Muscle layer of colon (tissue), 2 donors: ENCODE measurements around the gene ZNF660.
"Not testable (repeated sequence)": the region's sequence is repeated elsewhere in the genome, so short reads cannot be mapped to it uniquely, and the experiment has no call there.

Experiments used
- H3K27ac ChIP-seq: one replicate; pipeline ENCODE4 v1.7.0; 2013; ENCODE audit warnings: low read depth, mild to moderate bottlenecking, low read length, moderate library complexity
- H3K27me3 ChIP-seq, 2 donors: one replicate each; pipeline ENCODE4 v1.7.0; 2013; ENCODE audit warnings: low read length in 2 of 2, mild to moderate bottlenecking in 2 of 2; ENCODE audit not compliant: insufficient read depth in 2 of 2, control insufficient read depth in 1 of 2
- H3K36me3 ChIP-seq: one replicate; pipeline ENCODE4 v1.7.0; 2013; ENCODE audit warnings: mild to moderate bottlenecking, low read length; ENCODE audit not compliant: insufficient read depth
- H3K4me1 ChIP-seq: one replicate; pipeline ENCODE4 v1.7.0; 2013; ENCODE audit warnings: mild to moderate bottlenecking, low read length; ENCODE audit not compliant: insufficient read depth
- H3K4me3 ChIP-seq, 2 donors: one replicate each; pipeline ENCODE4 v1.7.0; 2013; ENCODE audit warnings: low read length in 2 of 2, low read depth in 1 of 2, mild to moderate bottlenecking in 1 of 2, moderate library complexity in 1 of 2
- H3K9ac ChIP-seq: one replicate; pipeline ENCODE4 v1.7.0; 2013; ENCODE audit warnings: low read length
- H3K9me3 ChIP-seq: one replicate; pipeline ENCODE4 v1.7.0; 2013; ENCODE audit warnings: mild to moderate bottlenecking, low read length
- donor health status: abdominal sarcoma.
- donor health status: Adenocarcinoma of cecum.

ZNF660 gene

DNA sequence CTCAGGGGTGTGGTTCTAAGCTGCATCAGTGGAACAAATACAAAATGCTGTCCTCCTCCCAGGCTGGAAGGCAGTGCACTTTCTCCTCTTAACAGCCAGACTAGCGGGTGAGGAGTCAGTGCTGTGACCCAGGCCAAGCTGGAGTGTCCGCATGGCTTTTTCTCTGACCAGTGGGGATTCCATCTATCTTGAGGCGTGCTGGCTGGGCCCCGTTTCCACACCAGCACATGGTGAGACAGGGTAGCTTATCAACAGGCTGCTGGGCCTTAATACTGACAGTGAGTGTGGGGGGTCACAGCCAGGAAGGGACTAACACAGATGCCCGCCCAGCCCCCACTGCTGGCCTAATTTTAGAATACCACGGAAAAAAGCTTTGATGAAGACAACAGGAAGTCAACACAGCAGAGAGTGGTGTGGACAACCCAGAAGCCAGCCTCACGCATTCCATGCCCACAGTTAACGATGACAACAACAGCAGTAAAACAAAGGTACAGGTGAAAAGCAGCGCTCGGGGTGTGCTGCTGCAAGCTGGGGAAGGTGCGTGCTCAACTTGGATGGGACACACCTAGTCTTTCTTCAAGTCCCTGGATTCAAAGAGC is 7.3 kb upstream of the ZNF660 start:
- not testable (repeated sequence) for H3K9me3 ChIP-seq, H3K9ac ChIP-seq, H3K36me3 ChIP-seq, H3K27me3 ChIP-seq, H3K27ac ChIP-seq, H3K4me1 ChIP-seq, H3K4me3 ChIP-seq

DNA sequence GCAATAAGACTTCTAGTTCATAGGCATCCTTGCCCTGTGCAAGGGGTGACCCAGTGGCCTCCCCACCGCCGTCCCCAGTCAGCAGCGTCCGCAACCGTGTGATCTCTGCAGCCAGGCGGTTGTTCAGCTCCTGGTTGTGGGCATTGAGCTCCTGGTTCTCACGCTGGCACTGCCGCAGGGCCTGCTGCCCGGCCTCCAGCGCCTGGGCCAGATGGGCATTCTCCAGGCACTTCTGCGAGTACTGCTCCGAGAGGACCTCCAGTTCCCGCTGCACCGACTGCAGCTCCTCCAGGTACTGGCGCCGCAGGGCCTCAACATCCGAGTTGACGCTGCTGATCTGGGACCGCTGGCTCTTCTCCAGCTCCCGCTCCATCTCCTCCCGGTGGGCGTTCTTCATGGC is 6.4 kb upstream of the ZNF660 start:
- H3K36me3 ChIP-seq, H3K27ac ChIP-seq, H3K9me3 ChIP-seq, H3K4me1 ChIP-seq, H3K9ac ChIP-seq, H3K4me3 ChIP-seq, H3K27me3 ChIP-seq: not testable (repeated sequence)

DNA sequence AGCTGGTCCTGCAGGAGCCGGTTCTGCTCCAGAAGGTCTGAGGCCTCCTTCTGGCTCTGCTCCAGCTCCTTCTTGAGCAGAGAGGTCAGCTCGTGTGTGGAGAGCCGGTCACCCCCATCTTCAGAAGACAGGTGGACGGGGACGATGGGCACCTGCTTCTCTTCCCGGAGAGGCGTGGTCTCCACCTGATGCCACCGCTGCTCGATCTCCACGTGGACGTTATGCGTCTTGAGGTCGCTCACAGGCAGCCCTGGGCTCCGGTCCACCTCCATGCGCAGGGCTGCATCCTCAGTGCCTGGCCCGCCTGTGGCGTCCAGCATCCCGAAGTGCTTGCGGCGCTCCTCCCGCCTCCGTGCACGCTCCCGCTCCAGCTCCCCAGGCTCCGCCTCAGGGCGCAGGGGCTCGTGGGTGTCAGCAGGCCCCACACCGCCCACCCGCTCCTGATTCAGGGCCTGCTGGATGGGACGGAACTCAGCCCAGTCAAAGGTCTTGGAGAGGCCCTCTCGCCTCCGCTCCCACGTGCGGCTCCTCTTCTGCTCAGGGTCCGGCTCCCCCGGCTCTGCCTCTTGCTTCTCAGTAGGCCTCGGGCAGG is 5.7 kb upstream of the ZNF660 start:
- not testable (repeated sequence) for H3K27ac ChIP-seq, H3K36me3 ChIP-seq, H3K9me3 ChIP-seq, H3K4me1 ChIP-seq, H3K9ac ChIP-seq, H3K4me3 ChIP-seq, H3K27me3 ChIP-seq

DNA sequence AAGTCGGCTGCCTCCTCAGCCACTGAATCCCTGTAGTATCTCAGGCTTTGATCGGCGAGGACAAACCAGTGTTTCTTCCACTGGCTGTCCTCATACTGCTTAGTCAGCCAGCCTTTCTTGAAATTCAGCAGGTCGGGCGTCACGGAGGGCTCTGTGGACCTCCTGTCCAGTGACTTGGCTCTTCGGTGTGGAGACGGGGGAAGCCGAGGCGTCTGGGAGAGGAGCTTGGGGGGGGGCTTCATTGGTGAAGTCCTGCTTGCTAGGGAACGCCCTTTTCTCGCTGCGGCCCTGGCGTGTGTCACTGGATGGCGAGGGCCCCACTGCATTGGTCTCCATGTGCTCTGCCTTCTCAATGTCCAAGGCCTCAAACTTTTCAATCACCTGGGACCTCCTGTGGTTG is 5.0 kb upstream of the ZNF660 start:
- H3K27me3 ChIP-seq, H3K9ac ChIP-seq, H3K4me3 ChIP-seq: not testable (repeated sequence)

DNA sequence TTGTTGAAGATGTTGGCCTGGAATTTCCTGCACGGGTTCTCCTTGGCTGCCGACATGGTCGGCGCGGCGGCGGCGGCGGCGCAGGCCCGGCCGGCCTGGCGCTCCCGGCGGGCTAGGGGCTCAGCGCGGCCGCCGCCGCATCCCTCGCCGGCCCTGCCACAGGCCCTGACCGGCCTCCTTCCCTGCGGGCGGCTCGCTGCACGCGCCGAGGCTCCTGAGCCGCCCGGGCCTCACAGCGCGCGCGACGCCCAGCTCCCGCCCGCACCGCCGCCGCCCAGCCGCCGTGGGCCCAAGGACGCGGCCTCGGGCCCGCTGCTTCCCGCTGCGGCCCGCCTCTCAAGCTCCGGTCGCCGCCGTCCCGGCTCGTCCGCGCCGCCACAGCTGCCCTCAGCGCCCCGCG is 3.8 kb upstream of the ZNF660 start:
- H3K9me3 ChIP-seq, H3K27me3 ChIP-seq, H3K4me3 ChIP-seq, H3K27ac ChIP-seq, H3K9ac ChIP-seq, H3K36me3 ChIP-seq: not testable (repeated sequence)
- H3K4me1 ChIP-seq, result peaks cover 15% of the 10 kb centered on the region

More for the DNA sequence above, 5.0 kb upstream of the ZNF660 start:
- H3K36me3 ChIP-seq, H3K4me1 ChIP-seq, H3K9me3 ChIP-seq, H3K27ac ChIP-seq: not testable (repeated sequence)

DNA sequence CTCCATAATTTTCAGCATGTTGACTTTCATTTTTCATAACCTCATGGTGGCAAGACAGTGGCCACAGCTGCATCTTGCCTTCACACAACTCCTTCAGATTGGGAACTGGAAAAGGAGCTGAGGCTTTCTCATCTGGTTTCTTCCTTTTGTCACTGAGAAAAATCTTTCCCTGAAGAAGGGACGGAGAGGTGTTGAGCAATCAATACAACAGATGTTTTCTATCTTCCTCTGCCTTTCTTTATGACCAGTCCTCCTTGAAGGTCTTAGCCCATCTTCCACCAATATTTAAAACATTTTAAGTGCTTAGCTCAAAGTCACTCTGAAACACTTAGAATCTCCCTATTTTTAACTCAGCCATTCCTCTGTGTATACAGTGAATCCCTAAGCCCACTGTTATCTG is 11.9 kb downstream of the ZNF660 start:
- peaks cover 16% of the 10 kb centered on the region for H3K36me3 ChIP-seq

DNA sequence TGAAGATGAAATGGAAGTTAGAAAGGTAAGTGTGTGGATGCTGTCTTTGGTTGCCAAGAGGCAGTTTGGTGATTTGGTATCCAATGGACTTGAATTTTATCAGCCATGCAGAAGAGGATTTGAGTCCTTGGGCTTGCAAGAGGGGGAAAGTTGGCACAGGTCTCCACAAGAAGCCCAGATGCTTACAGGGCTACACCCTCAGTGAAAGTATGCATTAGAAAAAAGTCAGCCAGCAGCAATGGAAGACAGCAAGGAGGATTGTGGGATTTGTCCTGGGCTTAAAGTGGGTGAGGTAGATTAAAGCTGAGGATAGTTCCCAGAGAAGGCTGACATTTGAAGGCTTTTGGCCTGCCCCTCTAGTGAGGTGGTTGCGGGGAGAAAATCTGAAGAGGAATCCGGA is 17.0 kb downstream of the ZNF660 start:
- H3K4me3 ChIP-seq, result no peak overlapping the region
- peaks cover 5% of the 10 kb centered on the region for H3K9me3 ChIP-seq
- H3K36me3 ChIP-seq, result no peaks in the 10 kb centered on the region
- H3K27ac ChIP-seq, result no peak overlapping the region
- no peak overlapping the region for H3K9ac ChIP-seq
- no peaks in the 10 kb centered on the region for H3K27me3 ChIP-seq
- no peaks in the 10 kb centered on the region for H3K4me1 ChIP-seq

More for the DNA sequence above, 11.9 kb downstream of the ZNF660 start:
- H3K27me3 ChIP-seq, result no peaks in the 10 kb centered on the region
- H3K27ac ChIP-seq, result no peak overlapping the region
- H3K9me3 ChIP-seq, result peaks cover 30% of the 10 kb centered on the region
- H3K4me3 ChIP-seq, result no peak overlapping the region
- H3K4me1 ChIP-seq, result no peaks in the 10 kb centered on the region
- no peak overlapping the region for H3K9ac ChIP-seq

DNA sequence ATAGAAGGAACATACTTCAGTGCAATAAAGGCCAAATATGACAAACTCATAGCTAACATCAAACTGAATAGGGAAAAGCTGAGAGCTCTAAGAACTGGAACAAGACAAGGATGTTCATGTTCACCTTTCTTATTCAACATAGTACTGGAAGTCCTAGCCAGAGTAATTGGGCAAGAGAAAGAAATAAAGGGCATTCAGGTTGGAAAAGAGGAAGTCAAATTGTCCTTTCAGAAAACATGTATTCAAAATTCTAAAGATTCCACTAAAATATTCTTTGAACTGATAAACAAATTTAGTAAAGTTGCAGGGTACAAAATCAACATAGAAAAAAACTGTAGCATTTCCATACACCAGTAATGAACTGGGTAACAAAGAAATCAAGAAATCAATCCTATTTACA is 27.9 kb downstream of the ZNF660 start:
- Histone ChIP-seq H3K27ac (no peak overlapping the region), H3K4me3 (no peak overlapping the region), H3K27me3 (no peaks in the 10 kb centered on the region), H3K9me3 (no peaks in the 10 kb centered on the region), H3K4me1 (no peaks in the 10 kb centered on the region), H3K9ac (no peak overlapping the region), H3K36me3 (no peaks in the 10 kb centered on the region)

DNA sequence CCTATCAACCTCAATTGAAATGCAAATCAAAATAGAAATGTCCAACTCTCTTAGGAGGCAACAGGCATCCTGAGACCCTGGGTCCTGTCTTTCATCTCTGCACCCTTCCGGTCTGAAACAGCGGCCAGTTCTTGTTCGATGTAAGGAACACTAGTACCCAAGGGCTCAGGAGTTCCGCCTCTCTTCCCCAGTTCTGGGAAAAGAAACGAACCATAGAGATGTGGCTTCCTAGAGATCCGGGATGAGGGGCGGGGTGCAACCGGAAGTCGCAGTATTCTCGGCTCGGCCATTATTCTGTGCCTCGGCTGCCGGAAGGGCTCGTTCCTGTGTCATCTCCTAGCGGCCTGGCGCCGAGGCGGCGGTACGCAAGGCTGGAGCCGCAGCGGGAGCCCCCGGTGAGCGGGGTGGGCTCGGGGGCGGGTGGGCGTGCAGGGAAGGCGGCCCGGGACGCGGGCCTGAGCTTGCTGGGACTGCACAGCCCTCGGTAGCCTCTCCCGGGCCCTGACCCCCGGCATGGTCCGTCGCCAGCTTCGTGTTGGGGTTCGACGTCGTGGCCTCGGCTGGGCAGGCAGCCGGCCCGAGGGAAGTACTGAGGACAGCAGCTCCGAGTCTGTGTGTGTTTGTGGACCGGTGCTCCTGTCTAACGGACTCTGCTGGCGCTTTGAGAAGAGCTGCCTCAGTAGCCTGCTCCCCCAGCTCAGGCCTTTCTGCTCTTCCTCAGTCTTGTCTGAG is 40.2 kb downstream of the ZNF660 start, which contains the start of gene ZNF197:
ZNF197 (plus strand) TSS at position 288 of the 732 bp plus-strand sequence. CDS start 4,119 bp downstream, outside the sequence.
- Histone ChIP-seq H3K27ac (peak within 1 kb of the TSS; percentile 81), H3K36me3 (no peaks in the 10 kb centered on the region), H3K4me1 (peaks cover 12% of the 10 kb centered on the region), H3K27me3 (no peaks in the 10 kb centered on the region), H3K9me3 (no peaks in the 10 kb centered on the region), H3K9ac (peak within 1 kb of the TSS; percentile 85), H3K4me3 (peak within 1 kb of the TSS; percentile 55 to 68)

DNA sequence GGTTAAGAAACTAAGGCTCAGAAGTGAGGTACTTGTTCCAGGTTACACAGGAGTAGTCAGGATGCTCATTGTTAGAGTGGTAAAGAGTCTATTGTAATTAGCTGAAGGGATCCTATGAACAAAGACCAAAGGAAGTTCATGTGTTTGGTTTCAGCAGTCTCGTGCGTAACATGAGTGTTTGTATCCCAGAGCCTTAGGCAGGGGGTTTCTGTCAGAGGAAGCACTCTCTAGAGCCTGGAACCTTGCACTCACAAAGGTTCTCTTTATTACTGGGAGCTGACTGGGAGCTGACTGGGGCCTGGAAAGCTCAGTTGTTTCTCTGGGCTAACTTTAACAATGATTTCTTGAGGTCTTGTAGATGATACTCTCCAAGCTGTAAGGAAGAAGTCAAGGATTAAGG is 44.0 kb downstream of the ZNF660 start:
- Histone ChIP-seq H3K4me1 (peaks cover 12% of the 10 kb centered on the region), H3K4me3 (no peak overlapping the region), H3K9ac (no peak overlapping the region), H3K27me3 (no peaks in the 10 kb centered on the region), H3K36me3 (peaks cover 28% of the 10 kb centered on the region), H3K27ac (no peak overlapping the region), H3K9me3 (no peaks in the 10 kb centered on the region)

DNA sequence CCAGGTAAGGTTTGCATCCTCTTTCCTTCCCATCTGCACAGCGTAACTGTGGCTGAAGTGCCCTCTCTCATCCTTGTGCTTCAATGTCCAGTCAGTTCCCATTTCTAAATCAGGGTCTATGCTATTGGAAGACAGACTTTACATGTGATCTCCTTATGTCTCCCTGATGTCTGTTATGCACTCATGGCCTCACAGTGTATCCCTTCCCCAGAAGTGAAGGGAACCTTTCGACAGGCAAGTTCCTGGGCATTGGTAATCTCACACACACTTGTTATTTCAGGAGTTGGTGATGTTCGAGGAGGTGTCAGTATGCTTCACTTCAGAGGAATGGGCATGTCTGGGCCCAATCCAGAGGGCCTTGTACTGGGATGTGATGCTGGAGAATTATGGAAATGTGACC is 47.4 kb downstream of the ZNF660 start:
- Histone ChIP-seq H3K4me3 (no peak overlapping the region), H3K27me3 (no peaks in the 10 kb centered on the region), H3K9me3 (no peaks in the 10 kb centered on the region), H3K9ac (no peak overlapping the region), H3K27ac (no peak overlapping the region), H3K36me3 (peaks cover 39% of the 10 kb centered on the region), H3K4me1 (no peaks in the 10 kb centered on the region)

DNA sequence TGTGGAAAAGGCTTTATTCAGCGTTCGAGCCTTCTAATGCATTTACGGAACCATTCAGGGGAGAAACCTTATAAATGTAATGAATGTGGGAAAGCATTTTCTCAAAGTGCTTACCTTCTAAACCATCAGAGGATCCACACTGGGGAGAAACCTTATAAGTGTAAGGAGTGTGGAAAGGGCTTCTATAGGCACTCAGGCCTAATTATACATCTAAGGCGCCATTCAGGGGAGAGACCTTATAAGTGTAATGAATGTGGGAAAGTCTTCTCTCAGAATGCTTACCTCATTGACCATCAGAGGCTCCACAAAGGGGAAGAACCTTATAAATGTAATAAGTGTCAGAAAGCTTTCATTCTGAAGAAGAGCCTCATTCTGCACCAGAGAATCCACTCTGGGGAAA is 57.6 kb downstream of the ZNF660 start:
- H3K9me3 ChIP-seq, result no peaks in the 10 kb centered on the region
- H3K9ac ChIP-seq, result no peak overlapping the region
- no peak overlapping the region for H3K27ac ChIP-seq
- no peaks in the 10 kb centered on the region for H3K27me3 ChIP-seq
- peaks cover 45% of the 10 kb centered on the region for H3K36me3 ChIP-seq
- H3K4me1 ChIP-seq, result no peaks in the 10 kb centered on the region
- H3K4me3 ChIP-seq, result no peak overlapping the region
